NCI-H748 (cell line): ENCODE measurements around the gene GABRG3.
"Not testable (repeated sequence)": the region's sequence is repeated elsewhere in the genome, so short reads cannot be mapped to it uniquely, and the experiment has no call there.

Experiments
- DNase-seq: peaks from one replicate; lab custom pipeline; 2025; ENCODE audit not compliant: unreplicated experiment; lab: John Stamatoyannopoulos, UW

GABRG3 gene

GRCh38 chr15:27323801-27324200, 352.8 kb downstream of the GABRG3 start:
- no peak for DNase-seq

GRCh38 chr15:27324886-27325615, 354.1 kb downstream of the GABRG3 start:
- DNase-seq: peak; percentile 5

DNA sequence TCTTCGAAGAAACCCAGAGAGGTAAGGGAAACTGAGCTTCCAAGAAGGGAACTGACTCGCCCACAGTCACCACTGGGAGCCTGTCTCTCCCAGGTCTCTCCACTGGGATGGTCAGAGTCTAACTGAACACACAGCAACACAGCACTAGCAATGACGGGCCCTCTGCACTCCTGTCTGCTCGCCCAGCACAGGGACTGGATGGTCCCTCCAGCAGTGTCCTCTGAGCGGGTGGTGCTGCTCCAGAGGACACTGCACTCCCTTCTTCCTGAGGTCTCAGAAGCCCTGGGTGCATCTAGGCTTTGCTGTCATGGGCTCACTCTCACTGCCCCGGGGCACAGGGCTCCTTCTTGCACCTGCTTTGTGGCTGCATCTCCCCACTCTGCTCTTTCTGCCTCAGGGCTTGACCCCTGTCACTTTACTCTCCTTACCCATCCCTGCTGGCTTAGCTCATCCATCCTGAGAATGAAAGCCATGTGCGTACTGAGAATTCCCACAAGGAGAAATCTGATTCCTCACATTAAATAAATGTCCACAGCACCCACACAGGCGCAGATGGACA, 356.6 kb downstream of the GABRG3 start:
- peak; percentile 49 for DNase-seq

GRCh38 chr15:27328186-27328585, 357.2 kb downstream of the GABRG3 start:
- peak; percentile 76 for DNase-seq

- DNase-seq: peak; percentile 83
These were observed 357.6 kb downstream of the GABRG3 start for GRCh38 chr15:27328608-27329007.

DNA sequence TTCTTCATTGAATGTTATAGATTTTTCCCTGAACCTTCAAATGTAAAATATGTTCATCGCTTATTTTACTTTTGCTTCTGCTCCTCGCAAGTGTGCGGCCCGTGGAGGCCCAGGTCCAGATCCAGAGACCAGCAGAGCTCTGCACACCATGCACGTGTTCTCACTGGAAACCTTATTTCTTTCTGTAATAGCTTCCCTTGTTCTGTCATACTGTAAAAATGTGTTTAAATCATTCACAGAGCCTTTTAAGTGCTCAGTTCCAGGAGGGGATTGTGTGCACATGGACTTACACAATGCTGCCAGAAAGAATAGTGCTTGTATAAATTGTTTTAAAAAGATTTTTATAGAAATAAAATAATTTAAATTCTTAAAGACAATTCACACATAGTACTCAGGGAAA, 359.3 kb downstream of the GABRG3 start:
- DNase-seq: no peak

DNA sequence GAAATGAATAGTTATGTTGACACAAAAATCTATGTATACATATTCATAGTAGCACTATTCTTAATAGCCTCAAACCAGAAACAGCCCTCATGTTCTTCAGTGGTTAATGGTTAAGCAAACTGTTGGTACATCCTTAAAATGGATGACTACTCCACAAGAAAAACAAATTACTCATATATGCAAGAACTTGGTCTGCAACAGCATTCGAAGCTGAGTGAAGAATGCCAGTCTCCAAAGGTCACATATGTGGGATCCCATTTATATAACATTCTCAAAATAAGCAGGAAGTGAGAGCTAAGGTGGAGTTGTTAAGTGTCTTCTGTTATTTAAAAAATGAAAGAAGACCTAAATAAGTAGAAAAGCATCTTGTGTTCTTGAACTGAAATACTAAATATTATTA, 365.7 kb downstream of the GABRG3 start:
- no peak for DNase-seq

- DNase-seq: peak; percentile 66
These were observed 368.2 kb downstream of the GABRG3 start for GRCh38 chr15:27339138-27339537.

GRCh38 chr15:27341780-27342343, 370.9 kb downstream of the GABRG3 start:
- DNase-seq: no peak

DNA sequence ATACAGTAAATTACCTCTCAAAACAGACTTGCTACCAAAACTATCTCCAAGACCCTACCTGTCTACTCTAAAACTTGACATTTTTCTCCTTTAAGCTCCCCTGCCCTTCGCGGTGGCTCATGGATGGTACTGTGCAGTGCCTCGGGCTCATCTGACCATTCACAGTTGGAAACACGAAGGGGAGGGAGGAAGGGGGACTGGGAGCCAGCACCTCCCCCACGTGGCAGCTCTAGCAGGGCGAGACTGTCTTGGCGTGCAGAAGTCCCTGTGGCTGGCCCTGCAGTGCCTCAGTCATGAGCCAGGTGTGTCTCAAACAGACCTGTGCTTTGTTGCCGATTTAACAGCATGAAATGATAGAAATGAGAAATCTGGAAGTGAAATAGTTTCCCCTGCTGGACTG, 372.0 kb downstream of the GABRG3 start:
- peak; percentile 85 for DNase-seq

DNA sequence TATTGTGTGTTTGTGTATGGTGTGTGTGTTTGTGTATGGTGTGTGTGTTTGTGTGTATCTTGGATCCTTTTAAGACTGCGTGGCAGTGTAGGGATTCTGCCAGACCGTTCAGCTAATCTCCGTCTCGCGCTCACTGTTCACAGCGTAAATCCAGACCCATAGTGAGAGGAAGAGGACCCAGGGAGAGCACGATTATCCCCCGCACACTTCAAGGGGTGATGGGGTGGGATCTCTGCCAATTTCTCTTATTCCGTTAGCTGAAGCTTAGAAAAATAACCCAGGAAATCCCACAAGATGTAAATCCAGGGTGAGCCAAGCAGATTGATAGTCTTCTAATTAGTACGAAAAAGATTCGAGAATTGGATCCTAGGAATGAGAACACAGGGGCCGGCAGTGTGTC, 381.2 kb downstream of the GABRG3 start:
- no peak for DNase-seq

GRCh38 chr15:27353856-27354255, 382.9 kb downstream of the GABRG3 start:
- DNase-seq: no peak

GRCh38 chr15:27358751-27359434, 387.9 kb downstream of the GABRG3 start:
- peak; percentile 49 for DNase-seq

DNA sequence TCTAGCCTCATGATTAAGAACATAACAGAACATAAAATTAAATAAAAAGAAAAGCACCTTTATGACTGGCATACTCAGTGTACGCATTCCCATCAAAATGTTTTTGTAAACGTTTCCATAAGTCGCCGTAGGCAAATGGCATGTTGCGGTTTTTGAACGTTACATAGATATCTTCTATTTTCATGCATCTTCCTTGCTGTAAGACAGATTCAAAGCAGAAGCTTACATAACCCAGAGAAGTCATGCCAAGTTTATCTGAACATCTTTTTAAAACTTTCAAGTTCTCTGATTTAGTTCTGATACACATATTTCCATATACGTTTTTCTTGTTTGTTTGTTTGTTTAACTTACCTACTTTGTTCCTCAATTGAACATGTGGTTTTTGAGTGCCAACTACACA, 388.6 kb downstream of the GABRG3 start:
- no peak for DNase-seq

DNA sequence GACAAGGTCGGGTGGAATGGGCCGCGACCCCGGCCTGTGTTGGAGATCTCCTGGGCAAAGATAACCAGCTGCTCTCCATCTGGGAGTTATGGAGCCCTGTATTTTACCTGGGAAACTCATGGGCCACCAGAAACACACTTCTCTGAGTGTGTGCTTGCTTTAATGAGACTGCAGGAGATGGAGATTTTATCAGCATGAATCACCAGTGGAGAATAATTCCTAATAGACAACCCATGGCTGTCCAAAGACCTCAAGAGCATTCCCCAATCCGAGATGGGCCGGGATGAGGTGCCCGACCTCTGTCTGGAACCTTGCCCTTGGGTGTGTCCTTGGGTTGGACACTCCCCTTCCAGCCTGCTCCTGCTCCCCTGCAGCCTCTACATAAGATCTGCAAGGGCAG, 389.3 kb downstream of the GABRG3 start:
- no peak for DNase-seq

- peak; percentile 49 for DNase-seq
These were observed 390.5 kb downstream of the GABRG3 start for GRCh38 chr15:27361438-27361837.

- DNase-seq: no peak
These were observed 394.5 kb downstream of the GABRG3 start for GRCh38 chr15:27365456-27365855.

DNA sequence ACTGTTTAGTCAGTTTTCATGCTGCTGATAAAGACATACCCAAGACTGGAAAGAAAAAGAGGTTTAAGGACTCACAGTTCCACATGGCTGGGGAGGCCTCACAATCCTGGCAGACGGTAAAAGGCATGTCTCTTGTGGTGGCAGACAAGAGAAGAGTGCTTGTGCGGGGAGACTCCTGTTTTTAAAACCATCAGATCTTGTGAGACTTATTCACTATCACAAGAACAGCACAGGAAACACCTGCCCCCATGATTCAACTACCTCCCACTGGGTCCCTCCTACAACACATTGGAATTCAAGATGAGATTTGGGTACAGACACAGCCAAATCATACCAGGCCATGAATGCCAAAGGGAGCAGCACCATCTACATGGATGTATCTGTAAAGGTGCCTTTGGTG, 406.4 kb downstream of the GABRG3 start:
- not testable (repeated sequence) for DNase-seq

DNA sequence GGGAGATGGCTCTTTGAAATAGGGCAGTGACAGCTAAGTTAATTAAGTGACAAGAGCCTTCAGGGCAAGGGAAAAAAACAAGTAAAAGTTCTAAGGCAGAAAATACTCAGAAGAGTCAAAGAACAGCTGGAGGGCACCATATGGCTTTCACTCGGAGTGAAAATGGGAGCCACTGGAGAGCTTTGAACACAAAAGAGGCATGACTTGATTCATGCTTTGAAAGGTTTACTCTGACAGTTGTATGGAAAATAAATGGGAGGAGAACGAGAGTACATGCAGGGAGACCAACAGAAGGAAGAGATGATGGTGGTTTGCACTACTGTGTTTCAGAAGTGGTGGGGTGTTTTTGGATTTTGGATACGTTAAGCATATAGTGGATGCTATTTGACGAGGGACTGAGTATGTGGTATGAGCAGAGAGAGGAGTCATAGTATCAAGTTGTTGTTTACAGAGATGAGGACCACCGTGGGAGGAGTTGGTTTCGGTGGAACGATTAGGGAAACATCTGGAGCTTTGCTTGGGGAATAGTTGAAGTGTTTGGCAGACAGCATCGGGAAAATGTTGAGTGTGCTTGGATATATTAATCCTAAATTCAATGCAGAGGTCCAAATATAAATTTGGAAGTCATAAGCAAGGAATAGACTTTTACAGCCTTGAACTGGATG, 411.5 kb downstream of the GABRG3 start:
- DNase-seq: no peak

GRCh38 chr15:27383726-27384125, 412.7 kb downstream of the GABRG3 start:
- no peak for DNase-seq

DNA sequence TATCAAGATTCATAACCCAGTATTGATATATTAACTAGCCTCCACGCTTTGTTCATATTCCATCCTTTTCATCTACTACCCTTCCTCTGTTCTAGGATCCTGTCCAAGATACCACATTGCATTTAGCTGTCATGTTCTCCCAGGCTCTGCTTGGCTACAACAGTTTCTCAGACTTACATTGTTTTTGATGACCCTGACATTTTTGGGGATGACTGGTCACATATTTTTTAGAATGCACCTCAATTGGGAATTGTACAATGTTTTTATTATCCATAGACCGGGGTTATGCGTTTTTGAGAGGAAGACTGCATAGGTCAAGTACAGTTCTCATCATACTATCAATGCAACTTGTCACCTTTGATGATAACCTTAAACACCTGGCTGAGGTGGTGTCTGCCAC, 421.2 kb downstream of the GABRG3 start:
- DNase-seq: no peak
